SHP77 treated with DMSO at 0.1 percent for 48 hours (cell line): ENCODE measurements around the gene DPPA3.
"Not testable (repeated sequence)": the region's sequence is repeated elsewhere in the genome, so short reads cannot be mapped to it uniquely, and the experiment has no call there.

Source experiments
- DNase-seq: peaks from one replicate; lab custom pipeline; 2025; lab: John Stamatoyannopoulos, UW

DPPA3 gene

GRCh38 chr12:7711133-7711532 is at the start of gene DPPA3:
TSS of gene DPPA3 (plus strand) at chr12:7711433. CDS start at chr12:7711571, 138 bp downstream.
- DNase-seq = no peak

GRCh38 chr12:7661741-7662140 is 49.5 kb upstream of the DPPA3 start:
- DNase-seq = no peak

DNA sequence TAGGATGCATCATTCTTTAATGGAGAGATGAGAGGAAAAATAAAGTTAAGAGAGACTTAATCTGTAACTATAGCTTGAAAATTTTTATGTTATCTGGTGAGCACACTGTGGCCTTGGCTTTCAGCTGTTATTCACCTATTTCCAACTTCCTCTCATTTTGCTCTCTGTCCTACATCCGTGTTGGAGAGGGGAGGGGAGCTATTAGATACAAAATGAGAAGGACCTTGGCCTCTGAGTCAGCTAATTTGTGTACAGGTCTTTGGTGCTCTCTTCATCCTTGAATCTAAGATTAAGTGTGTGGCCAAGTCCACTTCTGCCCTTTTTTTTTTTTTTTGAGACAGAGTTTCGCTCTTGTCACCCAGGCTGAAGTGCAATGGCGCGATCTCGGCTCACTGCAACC is 44.6 kb upstream of the DPPA3 start:
- DNase-seq = no peak

GRCh38 chr12:7667125-7667524 is 44.1 kb upstream of the DPPA3 start:
- DNase-seq = no peak

- no peak for DNase-seq
Measured at GRCh38 chr12:7668171-7668570, 43.1 kb upstream of the DPPA3 start.

DNA sequence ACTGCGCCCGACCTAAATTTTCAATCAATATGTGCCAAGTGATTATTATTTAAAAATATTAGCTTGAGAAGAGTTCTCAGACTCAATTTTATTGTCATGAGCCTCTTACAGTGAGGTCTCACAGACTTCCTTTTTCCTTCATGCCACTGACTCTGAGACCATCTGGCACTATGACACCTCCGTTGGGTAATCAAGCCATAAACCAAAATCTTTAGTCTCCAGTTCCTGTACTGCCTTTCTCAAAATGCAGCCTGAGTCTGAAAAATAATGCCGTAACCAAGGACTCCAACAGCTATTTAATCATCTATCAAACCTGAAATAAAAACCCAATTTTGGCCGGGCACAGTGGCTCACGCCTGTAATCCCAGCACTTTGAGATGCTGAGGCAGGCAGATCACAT is 35.8 kb upstream of the DPPA3 start:
- DNase-seq = not testable (repeated sequence)

GRCh38 chr12:7677432-7677888 is 33.8 kb upstream of the DPPA3 start:
- not testable (repeated sequence) for DNase-seq

- no peak for DNase-seq
Measured at GRCh38 chr12:7678744-7679143, 32.5 kb upstream of the DPPA3 start.

- no peak for DNase-seq
Measured at GRCh38 chr12:7679251-7680045, 31.8 kb upstream of the DPPA3 start.

DNA sequence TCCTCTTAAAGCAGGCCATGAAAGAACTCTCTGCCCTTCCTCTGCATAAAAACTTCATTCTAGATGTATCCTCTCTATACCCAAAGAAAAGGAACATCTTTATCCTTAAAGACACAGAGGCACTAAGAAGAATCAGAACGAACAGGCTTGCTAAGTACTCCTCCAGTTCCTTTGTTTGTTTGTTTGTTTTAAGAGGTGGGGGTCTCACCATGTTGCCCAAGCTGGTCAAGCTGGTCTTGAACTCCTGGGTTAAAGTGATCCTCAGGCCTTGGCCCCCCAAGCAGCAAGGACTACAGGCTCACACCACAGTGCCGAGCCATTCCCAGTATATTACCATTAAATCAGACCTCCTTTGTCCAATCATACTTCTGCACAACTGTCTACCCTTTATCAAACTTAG is 29.7 kb upstream of the DPPA3 start:
- no peak for DNase-seq

DNA sequence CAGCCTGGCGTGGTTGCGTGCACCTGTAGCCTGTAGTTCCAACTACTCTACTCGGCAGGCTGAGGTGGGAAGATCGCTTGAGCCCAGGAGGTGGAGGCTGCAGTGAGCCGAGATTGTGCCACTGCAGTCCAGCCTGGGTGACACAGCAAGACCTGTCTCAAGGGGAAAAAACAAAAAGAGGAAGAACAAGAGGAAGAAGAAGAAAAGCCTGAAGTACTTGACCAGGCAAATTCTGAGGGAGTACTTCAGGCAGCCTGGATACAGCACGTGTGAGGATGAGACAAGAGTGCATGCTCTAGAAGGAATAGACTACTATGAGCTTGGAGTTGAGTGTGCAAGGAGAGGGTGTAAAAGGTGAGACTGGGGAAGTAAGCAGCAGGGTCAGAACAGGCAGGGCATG is 17.4 kb upstream of the DPPA3 start:
- DNase-seq = no peak

DNA sequence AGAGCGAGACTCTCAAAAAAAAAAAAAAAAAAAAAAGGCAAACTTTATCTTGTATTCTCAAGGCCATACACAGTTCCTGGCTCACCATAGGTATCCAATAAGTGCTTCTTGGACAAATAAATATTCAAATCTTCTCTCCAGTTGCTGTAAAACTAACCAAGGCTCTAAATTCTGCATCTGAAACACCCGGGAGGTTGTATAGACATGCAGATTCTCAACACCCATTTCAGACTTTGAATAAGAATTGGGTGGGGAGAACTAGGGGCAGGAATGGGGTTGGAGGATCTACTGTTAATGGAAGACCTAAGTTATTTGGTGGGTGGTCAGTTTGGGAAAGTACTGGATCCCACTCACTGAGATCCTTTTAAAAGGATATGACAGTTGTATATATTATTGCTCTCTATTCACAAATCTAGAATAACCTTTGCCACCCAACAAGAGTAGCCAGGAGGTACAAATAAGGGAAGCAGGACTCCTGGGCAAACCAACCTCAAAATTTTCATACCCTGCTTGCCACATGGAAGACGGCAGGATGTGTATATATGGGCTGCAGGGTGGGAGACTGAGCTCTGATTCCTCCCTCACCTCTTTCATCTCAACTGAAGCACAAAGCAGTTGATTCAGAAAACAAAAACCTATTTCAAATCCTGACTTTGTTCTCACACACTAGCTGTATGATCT is 16.5 kb upstream of the DPPA3 start:
- no peak for DNase-seq

GRCh38 chr12:7695237-7695560 is 16.0 kb upstream of the DPPA3 start:
- DNase-seq = no peak

DNA sequence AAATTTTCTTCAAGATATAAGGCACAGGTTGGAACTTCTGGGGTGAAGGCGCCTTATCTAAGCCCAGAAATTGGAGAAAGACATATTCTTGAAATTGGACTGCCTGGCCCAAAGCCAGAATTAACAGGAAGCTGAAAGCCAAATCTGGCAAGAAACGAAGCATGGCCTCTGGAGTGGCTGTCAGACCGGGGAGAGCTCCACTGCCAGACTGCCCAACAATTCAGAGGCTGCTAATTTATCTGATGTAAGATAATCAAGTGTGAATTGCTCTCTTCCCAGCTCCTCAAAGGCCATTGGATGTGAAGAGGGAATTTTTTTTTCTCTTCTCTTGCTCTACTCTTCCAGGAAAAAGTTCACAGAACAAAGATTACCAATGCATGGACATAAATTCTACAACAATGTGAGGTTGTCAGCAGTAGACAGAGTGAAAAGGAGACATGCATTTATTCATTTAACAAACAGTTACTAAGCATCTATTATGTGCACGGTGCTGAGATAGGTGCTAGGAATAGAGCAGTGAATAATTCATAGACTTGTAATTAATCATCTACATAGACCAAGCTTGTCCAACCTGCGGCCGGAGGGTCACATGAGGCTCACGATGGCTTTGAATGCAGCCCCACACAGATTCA is 15.6 kb upstream of the DPPA3 start, which contains the start of gene GDF3:
TSS of gene GDF3 (minus strand) at position 210 of the 632 bp plus-strand sequence. CDS start at position 163, 47 bp downstream.
- no peak for DNase-seq

GRCh38 chr12:7705846-7706245 is 5.4 kb upstream of the DPPA3 start:
- DNase-seq = no peak

DNA sequence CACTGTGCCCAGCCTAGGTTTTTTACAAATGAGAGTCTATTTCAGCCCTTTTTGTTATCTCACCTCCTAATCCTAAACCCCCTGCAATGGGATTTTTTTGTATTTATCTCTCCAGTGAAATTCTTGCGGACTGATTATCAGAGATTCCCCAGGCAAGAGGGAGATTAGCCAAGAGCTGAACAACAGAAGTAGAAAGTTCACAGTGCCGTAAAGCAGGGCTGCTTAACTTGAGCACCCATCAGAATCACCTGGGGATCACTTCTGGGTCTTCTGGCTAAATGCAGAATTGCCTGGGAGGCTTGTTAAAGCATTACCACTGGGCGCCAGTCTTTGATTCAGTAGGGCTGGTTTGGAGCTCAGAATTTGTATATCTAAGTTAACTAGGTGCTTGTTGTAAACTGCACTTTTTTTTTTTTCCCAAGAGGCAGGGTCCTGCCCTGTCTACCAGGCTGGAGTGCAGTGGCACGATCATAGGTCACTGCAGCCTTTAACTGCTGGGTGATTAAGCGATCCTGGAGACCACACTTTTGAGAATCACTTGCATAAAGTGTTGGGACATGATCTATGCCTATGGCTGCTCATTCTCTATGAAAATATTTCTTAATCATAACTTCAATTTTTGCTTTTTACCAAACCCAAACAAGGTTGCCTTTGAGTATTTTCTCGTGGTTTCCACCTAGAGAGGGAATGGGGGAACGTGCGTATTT is 1.1 kb upstream of the DPPA3 start:
- no peak for DNase-seq

DNA sequence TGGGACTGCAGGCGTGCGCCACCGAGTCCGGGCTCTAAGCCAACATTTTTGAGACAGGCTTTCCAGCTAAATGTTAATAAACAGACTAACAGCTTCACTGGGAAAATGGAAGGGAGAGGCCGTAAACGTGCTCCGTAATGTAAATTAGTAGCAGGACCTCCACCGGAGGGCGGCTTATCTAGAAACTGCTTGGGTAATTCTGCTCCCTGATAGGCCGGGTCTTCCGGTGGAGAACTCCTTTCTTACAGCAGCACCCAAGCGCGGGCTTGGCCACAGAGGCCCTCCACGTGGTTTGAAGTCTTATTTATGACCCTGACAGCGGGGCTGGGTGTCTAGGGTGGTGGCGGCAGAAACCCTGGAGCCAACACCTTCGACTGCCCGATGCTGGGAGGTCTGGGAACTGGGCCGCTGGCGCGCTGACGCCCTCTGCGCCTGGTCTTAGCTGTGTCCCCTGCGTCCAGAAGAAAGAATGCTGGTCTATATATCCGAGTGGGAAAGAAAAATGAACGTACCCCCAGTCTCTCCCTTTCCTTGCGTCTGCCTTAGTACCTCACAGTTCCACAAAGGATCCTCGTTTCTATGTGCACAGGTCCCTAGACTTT is 1.7 kb downstream of the DPPA3 start:
- DNase-seq = no peak

DNA sequence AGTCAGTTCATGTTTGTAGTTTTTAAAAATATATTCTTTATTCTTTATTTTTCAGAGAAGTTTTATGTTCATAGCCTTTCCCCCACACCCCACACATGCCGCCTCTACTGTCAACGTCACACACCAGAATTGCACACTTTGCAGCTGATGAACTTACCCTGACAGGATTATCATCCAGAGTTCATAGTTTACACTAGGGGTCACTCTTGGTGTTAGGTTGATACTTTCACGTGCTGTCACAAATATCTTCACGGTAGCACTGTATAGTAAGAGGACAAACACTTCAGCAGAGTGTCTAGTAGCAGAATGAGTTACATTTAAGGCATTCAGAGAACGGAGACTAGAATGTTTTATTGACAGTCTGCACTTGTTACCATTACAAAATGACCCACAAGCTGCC is 5.1 kb downstream of the DPPA3 start:
- DNase-seq = no peak

DNA sequence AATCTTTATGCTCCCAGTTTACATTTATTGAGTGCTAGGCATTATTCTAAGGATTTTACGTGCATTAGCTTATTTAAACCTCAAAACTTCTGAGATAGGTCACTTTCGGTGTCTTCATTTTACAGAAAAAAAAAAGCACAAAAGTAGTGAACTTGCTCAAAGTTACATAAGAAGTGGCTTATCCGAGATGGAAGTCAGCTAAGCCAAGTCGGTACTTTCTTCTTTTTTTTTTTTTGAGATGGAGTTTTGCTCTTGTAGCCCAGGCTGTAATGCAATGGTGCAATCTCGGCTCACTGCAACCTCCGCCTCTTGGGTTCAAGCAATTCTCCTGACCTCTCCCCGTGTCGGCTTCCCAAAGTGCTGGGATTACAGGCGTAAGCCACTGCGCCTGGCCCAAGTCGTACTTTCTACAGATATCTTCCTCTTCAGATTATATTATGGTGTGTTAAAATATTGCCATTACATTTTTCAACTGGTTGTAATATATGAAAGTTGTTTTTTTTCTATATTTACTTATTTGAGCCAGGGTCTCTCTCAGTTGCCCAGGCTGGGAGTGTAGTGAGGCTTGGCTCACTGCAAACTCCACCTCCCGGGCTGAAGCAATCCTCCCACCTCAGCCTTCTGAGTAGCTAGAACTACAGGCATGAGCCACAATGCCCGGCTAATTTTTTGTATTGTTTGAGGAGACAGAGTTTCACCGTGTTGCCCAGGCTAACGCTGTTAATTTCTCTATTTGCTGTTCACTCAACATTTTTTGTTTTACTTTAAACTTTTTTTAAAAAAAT is 8.9 kb downstream of the DPPA3 start:
- no peak for DNase-seq

DNA sequence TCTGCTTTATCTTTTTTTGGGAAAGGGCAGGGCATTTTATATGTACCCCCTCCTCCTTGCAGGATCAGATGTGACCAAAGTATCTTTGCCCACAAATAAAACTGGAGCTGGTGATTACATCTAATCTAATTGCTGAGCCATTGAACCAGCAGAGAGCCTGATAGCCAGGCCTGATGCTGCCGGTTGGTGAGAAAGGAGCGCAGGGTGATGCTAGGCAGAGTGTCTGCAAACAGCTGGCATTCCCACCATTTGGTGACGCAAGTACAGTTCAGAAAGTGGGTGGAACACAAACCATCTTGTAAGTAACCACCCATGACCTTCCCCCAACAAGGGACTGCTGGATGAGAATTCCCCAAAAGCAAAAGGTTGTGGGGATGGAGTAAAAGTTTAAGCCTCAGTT is 12.7 kb downstream of the DPPA3 start:
- no peak for DNase-seq

DNA sequence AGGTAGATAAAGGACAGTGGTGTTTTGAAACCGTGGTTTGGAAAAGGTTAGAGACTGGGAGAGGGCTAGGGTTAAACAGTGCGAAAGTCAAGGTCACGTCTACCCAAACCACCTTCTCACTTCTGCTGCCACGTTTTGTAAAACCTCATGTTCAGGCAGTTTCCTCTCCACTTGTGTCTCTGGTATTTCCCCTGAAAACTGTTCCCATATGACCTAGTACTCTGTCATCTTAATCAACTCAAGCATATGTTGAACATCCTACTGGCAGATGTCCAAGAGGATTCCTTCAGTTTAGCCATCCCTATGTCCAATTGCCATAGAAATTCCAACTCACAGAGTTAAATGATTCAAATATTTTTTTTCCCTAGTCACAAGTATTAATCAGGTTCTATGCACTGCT is 18.5 kb downstream of the DPPA3 start:
- DNase-seq = no peak
